HG03280 (cell line): ENCODE data around the gene LEMD3.
"Not testable (repeated sequence)": the region's sequence is repeated elsewhere in the genome, so short reads cannot be mapped to it uniquely, and the experiment has no call there.

Experiments
- ATAC-seq: cut with Tn5 transposase; IDR thresholded peaks from one replicate; pipeline ENCODE4 v1.9.1; 2021; ENCODE audit warnings: mild to moderate bottlenecking, moderate library complexity; ENCODE audit not compliant: unreplicated experiment

LEMD3 gene

DNA sequence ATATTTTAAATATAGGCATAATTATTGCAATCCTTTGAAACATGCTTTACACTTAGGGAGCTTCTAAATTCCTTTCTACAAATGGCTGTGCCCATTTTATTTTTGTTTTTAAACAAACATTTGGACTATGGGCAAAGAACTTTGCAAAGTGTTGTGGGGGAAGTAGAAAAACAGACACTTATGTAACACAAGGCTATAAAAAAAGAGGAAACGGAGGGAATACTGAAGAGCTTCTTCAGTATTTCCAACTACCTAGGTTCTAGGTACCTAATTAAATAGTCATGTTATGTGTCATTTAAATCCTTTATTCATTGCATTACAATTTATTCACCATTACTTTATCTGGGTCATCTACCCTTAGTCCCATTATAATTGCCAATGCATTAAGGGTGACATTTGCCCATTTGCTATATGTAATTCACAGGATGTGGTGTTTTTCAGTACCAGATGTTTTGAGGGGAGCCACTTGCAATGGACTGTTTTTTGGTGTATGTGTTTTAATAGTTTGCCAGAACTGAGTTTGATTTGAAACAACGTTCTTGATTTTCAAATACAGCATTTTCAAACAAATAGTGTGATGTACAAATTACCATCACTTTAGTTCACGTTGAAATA, 107.6 kb downstream of the LEMD3 start:
- no peak for ATAC-seq

- no peak for ATAC-seq
Observed at GRCh38 chr12:65277994-65278575, 108.7 kb downstream of the LEMD3 start.

DNA sequence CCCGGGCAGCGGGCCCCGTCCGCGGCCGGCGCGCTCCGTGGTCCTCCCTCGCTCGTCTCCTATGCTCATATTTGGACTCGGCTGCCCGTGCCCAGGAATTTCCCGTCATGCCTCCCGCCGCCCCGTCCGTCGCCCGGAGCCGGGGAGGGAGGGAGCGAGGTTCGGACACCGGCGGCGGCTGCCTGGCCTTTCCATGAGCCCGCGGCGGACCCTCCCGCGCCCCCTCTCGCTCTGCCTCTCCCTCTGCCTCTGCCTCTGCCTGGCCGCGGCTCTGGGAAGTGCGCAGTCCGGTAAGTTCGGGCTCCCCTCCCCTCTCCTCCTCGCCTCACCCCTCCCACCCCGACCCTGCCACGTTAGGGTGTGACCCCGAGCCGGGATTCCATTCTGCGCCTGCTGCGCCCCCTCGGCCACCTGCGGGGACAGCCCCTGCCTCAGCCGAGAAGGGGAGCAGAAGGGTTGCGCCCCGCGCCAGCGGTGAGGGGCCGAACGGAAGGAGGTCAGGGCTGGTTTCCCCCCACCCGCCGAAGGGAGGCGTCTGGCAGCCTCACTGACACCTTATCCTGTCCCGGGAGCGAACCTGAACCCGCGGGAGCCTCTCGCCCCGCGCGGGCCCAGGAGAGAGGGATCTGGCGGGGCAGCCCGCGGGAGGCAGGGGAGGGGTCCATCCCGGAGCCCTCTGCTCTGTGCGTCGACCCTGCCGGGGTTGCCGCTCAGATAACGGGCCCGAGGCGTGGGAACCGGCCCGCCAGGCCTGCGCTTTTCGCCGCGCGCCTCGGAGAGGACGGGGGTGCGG, 109.4 kb downstream of the LEMD3 start, which contains the start of gene MSRB3:
TSS of gene MSRB3 (plus strand) at position 108 of the 793 bp plus-strand sequence. CDS start 29,897 bp downstream, outside the sequence.
- peak; percentile 71 for ATAC-seq

DNA sequence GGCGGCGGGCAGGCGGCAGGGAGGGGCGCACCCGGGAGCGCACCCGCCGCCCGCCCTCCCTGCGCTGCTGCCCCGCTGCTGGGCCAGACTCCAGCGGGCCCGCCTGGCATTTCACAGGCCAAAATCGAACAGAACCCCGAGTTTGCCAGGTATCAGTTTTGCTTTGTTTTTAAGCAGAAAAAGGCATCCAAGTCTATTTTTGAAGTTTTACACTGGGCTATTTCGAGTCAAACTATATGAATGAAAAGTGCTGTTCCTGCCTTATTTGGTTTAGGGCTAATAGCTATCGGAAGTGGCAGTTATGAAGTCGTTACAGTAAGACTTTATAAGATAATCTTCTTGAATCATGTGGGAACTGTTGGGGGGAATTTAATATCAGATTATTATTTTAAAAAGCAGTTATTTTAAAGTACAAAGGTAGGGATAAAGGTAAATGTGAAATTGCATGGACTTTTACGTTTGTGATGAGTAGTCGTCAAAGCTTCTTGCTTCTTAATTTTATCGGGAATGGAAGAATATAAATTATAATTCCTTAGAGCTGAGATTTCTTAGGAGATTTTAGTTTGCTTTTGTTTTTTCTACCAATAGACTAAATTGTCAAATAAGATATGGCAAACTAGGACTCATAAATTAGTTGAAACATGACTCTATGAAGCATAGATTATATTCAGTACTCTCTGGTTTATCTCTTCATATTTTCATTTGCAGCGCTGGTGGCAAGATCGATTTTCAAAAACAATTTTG, 110.2 kb downstream of the LEMD3 start:
- ATAC-seq = peak; percentile 46

GRCh38 chr12:65280306-65280705, 110.9 kb downstream of the LEMD3 start:
- no peak for ATAC-seq

GRCh38 chr12:65282840-65283239, 113.5 kb downstream of the LEMD3 start:
- ATAC-seq = no peak

DNA sequence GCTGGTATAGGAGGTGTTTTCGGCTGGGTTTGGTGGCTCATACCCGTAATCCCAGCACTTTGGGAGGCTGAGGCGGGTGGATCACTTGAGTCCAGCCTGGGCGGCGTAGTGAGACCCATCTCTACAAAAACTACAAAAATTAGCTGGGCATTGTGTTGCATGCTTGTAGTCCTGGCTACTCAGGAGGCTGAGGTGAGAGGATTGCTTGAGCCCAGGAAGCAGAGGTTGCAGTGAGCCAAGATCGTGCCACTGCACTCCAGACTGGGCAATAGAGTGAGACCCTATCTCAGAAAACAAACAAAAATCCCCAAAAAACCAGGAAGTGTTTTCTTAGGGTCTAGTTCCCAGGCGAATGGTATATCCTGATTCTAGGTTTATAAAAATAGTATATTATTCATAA, 116.1 kb downstream of the LEMD3 start:
- ATAC-seq = not testable (repeated sequence)

DNA sequence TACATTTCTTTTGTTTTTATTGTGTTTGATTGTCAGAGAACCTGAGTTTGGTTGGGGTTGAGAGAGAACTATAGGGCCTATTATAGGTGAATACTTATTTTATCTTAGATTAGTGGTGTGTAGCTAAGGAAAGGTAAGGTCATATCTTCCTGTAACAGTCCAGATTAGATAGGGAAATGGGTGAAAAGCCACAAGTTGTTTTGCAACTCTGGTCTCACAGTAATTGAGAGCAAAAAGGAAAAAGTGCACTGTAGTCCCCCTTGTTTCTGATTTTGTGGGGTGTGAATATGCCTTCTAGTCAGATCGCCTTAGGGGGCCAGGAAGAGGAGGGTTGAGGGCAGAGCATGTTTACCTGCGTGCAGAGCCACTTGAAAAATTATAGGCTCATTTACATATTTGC, 118.0 kb downstream of the LEMD3 start:
- ATAC-seq = no peak

DNA sequence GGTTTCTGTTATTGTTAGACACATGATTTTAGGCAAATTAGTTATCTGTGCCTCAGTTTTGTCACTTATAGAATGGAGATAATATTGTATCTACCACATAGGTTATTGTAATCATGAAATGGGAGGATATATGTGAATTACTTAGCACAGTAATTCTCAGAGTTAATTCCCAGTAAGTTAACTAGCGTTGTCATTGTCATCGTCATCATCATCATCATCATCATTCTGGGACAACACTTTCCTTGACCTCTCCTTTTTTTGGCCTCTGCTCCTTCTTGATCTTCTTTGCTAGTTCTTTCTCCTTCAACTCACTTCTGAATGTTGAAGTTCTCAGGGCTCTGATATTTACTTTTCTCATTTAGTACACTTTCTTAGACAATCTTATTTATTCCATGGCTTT, 122.9 kb downstream of the LEMD3 start:
- no peak for ATAC-seq

DNA sequence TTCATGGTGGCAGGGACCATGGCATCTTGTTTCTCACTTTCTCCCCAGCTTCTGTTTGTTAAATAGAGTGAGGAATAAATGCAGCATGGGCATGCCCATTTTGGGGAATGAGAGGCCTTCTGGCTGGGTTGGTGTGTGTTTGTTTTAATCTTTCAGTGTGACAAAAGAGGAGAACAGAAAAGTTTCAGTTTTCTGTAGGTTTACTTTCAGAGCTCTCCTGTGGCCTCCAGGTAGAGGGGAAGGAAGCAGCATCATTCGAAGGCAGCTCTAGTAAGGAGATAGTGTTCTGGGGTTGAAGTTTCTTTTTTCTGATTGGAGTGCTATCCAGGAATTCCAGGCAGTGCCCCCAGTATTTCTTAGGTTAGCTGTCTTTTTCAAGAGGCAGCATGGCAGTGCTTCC, 124.4 kb downstream of the LEMD3 start:
- ATAC-seq = no peak

DNA sequence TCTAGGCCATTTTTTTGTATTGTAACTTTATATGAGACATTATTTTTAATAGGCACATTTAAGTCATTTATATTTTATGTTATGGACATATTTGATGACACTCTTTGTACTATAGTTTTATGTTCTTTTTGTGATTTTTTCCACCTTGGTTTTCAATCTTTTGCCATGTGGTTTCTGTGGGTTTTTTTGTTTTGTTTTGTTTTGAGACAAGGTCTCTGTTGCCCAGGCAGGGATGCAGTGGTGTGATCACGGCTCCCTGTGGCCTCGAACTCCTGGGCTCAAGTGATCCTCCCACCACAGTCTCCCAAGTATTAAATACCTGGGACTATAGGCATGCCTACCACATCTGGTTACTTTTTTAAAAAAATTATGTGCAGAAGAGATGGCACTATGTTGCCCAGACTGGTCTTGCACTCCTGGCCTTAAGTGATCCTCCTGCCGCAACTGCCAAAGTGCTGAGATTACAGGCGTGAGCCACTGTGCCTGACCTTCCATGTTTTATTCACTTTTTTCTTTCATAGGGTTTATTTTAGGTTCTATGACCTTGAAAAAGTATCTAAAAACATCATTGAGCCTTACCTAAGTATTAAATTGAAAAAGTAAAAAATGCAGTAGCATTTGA, 125.4 kb downstream of the LEMD3 start:
- no peak for ATAC-seq

- ATAC-seq = no peak
Observed at GRCh38 chr12:65296508-65297265, 127.3 kb downstream of the LEMD3 start.
